IMR-90 (cell line): ENCODE results near the gene TNK1. TPM values are rescaled to one million over a fixed set of nuclear protein-coding genes. Genes with fewer than 3 reads are reported as not detected.

Experiments
- ATAC-seq: fragments of 200-7000 bp; cut with Tn5 transposase; 2 replicates; pipeline ENCODE4 v1.9.1; 2020; ENCODE audit warnings: low read depth, mild to moderate bottlenecking, moderate library complexity
- BruUV-seq: library from RNA; stranded (reverse); fragments of 400-500 nt; replicated peaks from 2 replicates; lab custom pipeline; 2021; lab: Mats Ljungman, UMichigan
- CTCF ChIA-PET: fragments of 300-600 bp; formaldehyde crosslinking; extraction: SDS; loops from one replicate; lab custom pipeline; 2021; ENCODE audit warnings: antibody characterized with exemption; lab: Yijun Ruan, JAX
- POLR2A ChIA-PET: fragments of 300-600 bp; sonication (Branson Sonifier 250); formaldehyde crosslinking; loops from one replicate; lab custom pipeline; 2022; ENCODE audit warnings: antibody characterized with exemption; ENCODE audit not compliant: unreplicated experiment; lab: Charles Lee
- DNase-seq: peaks from one replicate; pipeline ENCODE4 v3.0.0; 2013
- H2AFZ ChIP-seq: replicated peaks from 2 replicates; pipeline ENCODE3; 2013; ENCODE audit warnings: low read length, mild to moderate bottlenecking; ENCODE audit not compliant: poor library complexity
- H2AK5ac ChIP-seq: 2 replicates; pipeline ENCODE4 v1.6.1; 2013; ENCODE audit warnings: low read depth, low read length, inconsistent platforms
- H2AK9ac ChIP-seq: replicated peaks from 2 replicates; pipeline ENCODE3; 2013; ENCODE audit warnings: mild to moderate bottlenecking, low read depth, low read length, moderate library complexity; ENCODE audit not compliant: poor library complexity
- H2BK120ac ChIP-seq: 2 replicates; pipeline ENCODE4 v1.6.1; 2013; ENCODE audit warnings: low read depth, low read length, inconsistent platforms
- H2BK15ac ChIP-seq: 3 replicates; pipeline ENCODE4 v1.6.1; 2013; ENCODE audit warnings: low read depth, low read length, inconsistent platforms
- H2BK20ac ChIP-seq: 2 replicates; pipeline ENCODE4 v1.6.1; 2013; ENCODE audit warnings: low read depth, mild to moderate bottlenecking, inconsistent platforms, low read length, moderate library complexity
- H2BK5ac ChIP-seq: 2 replicates; pipeline ENCODE4 v1.6.1; 2013; ENCODE audit warnings: mild to moderate bottlenecking, low read depth, low read length, inconsistent platforms; ENCODE audit not compliant: poor library complexity, severe bottlenecking
- H3K14ac ChIP-seq: replicated peaks from 2 replicates; pipeline ENCODE4 v1.6.1; 2013; ENCODE audit warnings: low read depth, low read length, inconsistent platforms
- H3K18ac ChIP-seq: 2 replicates; pipeline ENCODE4 v1.6.1; 2013; ENCODE audit warnings: low read depth, low read length, control low read depth
- H3K23ac ChIP-seq: 2 replicates; pipeline ENCODE4 v1.6.1; 2013; ENCODE audit warnings: low read depth, low read length, inconsistent platforms
- H3K27ac ChIP-seq: 2 replicates; pipeline ENCODE4 v1.5.1; 2013; ENCODE audit warnings: mild to moderate bottlenecking, control low read depth, low read length; ENCODE audit not compliant: insufficient read depth
- H3K27me3 ChIP-seq: 2 replicates; pipeline ENCODE4 v1.6.1; 2013; ENCODE audit warnings: low read length; ENCODE audit not compliant: control insufficient read depth, insufficient read depth
- H3K36me3 ChIP-seq: 2 replicates; pipeline ENCODE4 v1.6.1; 2013; ENCODE audit warnings: low read length, mixed read lengths; ENCODE audit not compliant: control insufficient read depth, insufficient read depth
- H3K4ac ChIP-seq: 2 replicates; pipeline ENCODE4 v1.6.1; 2013; ENCODE audit warnings: low read depth, low read length, inconsistent platforms
- H3K4me1 ChIP-seq: 2 replicates; pipeline ENCODE4 v1.6.1; 2013; ENCODE audit warnings: low read length, mixed read lengths; ENCODE audit not compliant: control insufficient read depth, insufficient read depth
- H3K4me2 ChIP-seq: 2 replicates; pipeline ENCODE4 v1.6.1; 2013; ENCODE audit warnings: low read depth, mild to moderate bottlenecking, control low read depth, low read length, moderate library complexity
- H3K4me3 ChIP-seq: 2 replicates; pipeline ENCODE4 v1.5.1; 2013; ENCODE audit warnings: low read depth, mild to moderate bottlenecking, control low read depth, low read length, moderate library complexity; ENCODE audit not compliant: insufficient read depth
- H3K56ac ChIP-seq: 2 replicates; pipeline ENCODE4 v1.6.1; 2013; ENCODE audit warnings: low read length, inconsistent platforms; ENCODE audit not compliant: insufficient read depth; ENCODE audit errors: extremely low read depth
- H3K79me1 ChIP-seq, 2 experiments: 2 replicates each; pipeline ENCODE4 v1.6.1; 2013; ENCODE audit warnings: low read length in 2 of 2, inconsistent platforms in 1 of 2, low read depth in 1 of 2
- H3K9ac ChIP-seq: 2 replicates; pipeline ENCODE4 v1.6.1; 2013; ENCODE audit warnings: low read depth, low read length, control low read depth
- H3K9me1 ChIP-seq: 2 replicates; pipeline ENCODE4 v1.6.1; 2013; ENCODE audit warnings: low read length, inconsistent platforms; ENCODE audit not compliant: insufficient read depth
- H3K9me3 ChIP-seq: 2 replicates; pipeline ENCODE4 v1.6.1; 2013; ENCODE audit warnings: low read length; ENCODE audit not compliant: control insufficient read depth, insufficient read depth
- H4K20me1 ChIP-seq: 2 replicates; pipeline ENCODE4 v1.6.1; 2013; ENCODE audit warnings: low read length, inconsistent platforms; ENCODE audit not compliant: insufficient read depth
- H4K5ac ChIP-seq: 2 replicates; pipeline ENCODE4 v1.6.1; 2013; ENCODE audit warnings: mild to moderate bottlenecking, low read depth, low read length, control low read depth
- H4K8ac ChIP-seq, 2 experiments: 2 replicates each; pipeline ENCODE4 v1.6.1; 2013; ENCODE audit warnings: low read depth in 2 of 2, low read length in 2 of 2, control low read depth in 1 of 2, inconsistent platforms in 1 of 2
- H4K91ac ChIP-seq: 2 replicates; pipeline ENCODE4 v1.6.1; 2013; ENCODE audit warnings: low read depth, low read length, inconsistent platforms; ENCODE audit not compliant: insufficient read depth
- BHLHE40 ChIP-seq: fragments of 150-350 bp; IDR thresholded peaks from 2 replicates; pipeline ENCODE4 v1.6.1; 2016; ENCODE audit warnings: mild to moderate bottlenecking, low read depth, low read length
- CHD1 ChIP-seq: IDR thresholded peaks from 2 replicates; pipeline ENCODE4 v1.6.1; 2012; ENCODE audit warnings: low read depth, low read length, improper control_type of control experiment
- CTCF ChIP-seq: conservative IDR thresholded peaks from 2 replicates; pipeline ENCODE4 v1.5.1; 2012; ENCODE audit warnings: mild to moderate bottlenecking, low read depth, low read length, improper control_type of control experiment
- ELK1 ChIP-seq: fragments of 150-350 bp; IDR thresholded peaks from 2 replicates; pipeline ENCODE4 v1.6.1; 2016; ENCODE audit warnings: low read depth, mild to moderate bottlenecking, low read length, moderate library complexity, borderline replicate concordance
- FOS ChIP-seq: fragments of 150-350 bp; IDR thresholded peaks from 2 replicates; pipeline ENCODE4 v1.6.1; 2016; ENCODE audit warnings: low read depth, low read length
- MAFK ChIP-seq: IDR thresholded peaks from 2 replicates; pipeline ENCODE4 v1.6.1; 2012; ENCODE audit warnings: low read depth, low read length, improper control_type of control experiment
- MAZ ChIP-seq: IDR thresholded peaks from 2 replicates; pipeline ENCODE4 v1.6.1; 2012; ENCODE audit warnings: low read depth, mild to moderate bottlenecking, low read length, improper control_type of control experiment, moderate library complexity, borderline replicate concordance
- MXI1 ChIP-seq: IDR thresholded peaks from 2 replicates; pipeline ENCODE4 v1.6.1; 2012; ENCODE audit warnings: low read depth, mild to moderate bottlenecking, low read length, moderate library complexity, borderline replicate concordance
- NFE2L2 ChIP-seq: fragments of 150-350 bp; IDR thresholded peaks from 2 replicates; pipeline ENCODE4 v1.6.1; 2016; ENCODE audit warnings: low read depth, mild to moderate bottlenecking, low read length
- RAD21 ChIP-seq: IDR thresholded peaks from 2 replicates; pipeline ENCODE4 v1.6.1; 2012; ENCODE audit warnings: low read length, improper control_type of control experiment
- RCOR1 ChIP-seq: IDR thresholded peaks from 2 replicates; pipeline ENCODE4 v1.6.1; 2012; ENCODE audit warnings: mild to moderate bottlenecking, low read length, improper control_type of control experiment; ENCODE audit not compliant: insufficient replicate concordance
- RFX5 ChIP-seq: IDR thresholded peaks from 2 replicates; pipeline ENCODE4 v1.8.0; 2012; ENCODE audit warnings: low read depth, mild to moderate bottlenecking, low read length, moderate library complexity
- SMC3 ChIP-seq: fragments of 150-350 bp; IDR thresholded peaks from 2 replicates; pipeline ENCODE4 v1.6.1; 2016; ENCODE audit warnings: low read depth, mild to moderate bottlenecking, antibody characterized with exemption, low read length, moderate library complexity
- WGBS, 2 experiments: methylation state at CpG; one replicate each; pipeline versions ENCODE4 v1.1.5 to v1.1.7; 2013; ENCODE audit warnings: missing lambda C conversion rate in 2 of 2; ENCODE audit not compliant: insufficient read length in 1 of 2; ENCODE audit errors: extremely low coverage in 2 of 2; 5-methylcytosine and 5-hydroxymethylcytosine counted together
- dilution Hi-C: fragments of 300-500 bp; cut with HindIII; formaldehyde crosslinking; loops from one replicate; pipeline ENCODE4 v1.14.3; 2018; ENCODE audit warnings: low sequenced_read_pairs; ENCODE audit not compliant: unreplicated experiment
- in situ Hi-C: fragments of 300-500 bp; cut with MboI; formaldehyde crosslinking; loops from 3 replicates; pipeline ENCODE4 v1.14.3; 2019; ENCODE audit warnings: low sequenced_read_pairs, inconsistent platforms, mixed read lengths
- intact Hi-C: fragments of 100-400 bp; cut with micrococcal nuclease; formaldehyde crosslinking; loops from 2 replicates; pipeline ENCODE4 v1.10.0; 2022
- polyA plus RNA-seq, 3 experiments: library from polyadenylated mRNA; depleted of rRNA; stranded (reverse); fragments of >200 nt; gene quantifications; 2 replicates each; pipeline ENCODE4 v1.2.3, GENCODE V29; 2012; ENCODE audit warnings: low replicate concordance in 1 of 3
- total RNA-seq: library from RNA; depleted of rRNA; stranded (reverse); fragments of >200 nt; gene quantifications from 2 replicates; pipeline ENCODE4 v1.2.3, GENCODE V29; 2012
- TF ChIP-seq, protein P1 (sequence below): fragments of 150-350 bp; IDR thresholded peaks from 2 replicates; pipeline ENCODE4 v1.6.1; 2017; ENCODE audit warnings: mild to moderate bottlenecking, antibody characterized with exemption, low read length, low read depth

Gene TNK1
- total and polyA plus RNA-seq, 2 of the 4 experiments (the other 2 are of a cell fraction): 0.44 to 0.54 TPM

DNA sequence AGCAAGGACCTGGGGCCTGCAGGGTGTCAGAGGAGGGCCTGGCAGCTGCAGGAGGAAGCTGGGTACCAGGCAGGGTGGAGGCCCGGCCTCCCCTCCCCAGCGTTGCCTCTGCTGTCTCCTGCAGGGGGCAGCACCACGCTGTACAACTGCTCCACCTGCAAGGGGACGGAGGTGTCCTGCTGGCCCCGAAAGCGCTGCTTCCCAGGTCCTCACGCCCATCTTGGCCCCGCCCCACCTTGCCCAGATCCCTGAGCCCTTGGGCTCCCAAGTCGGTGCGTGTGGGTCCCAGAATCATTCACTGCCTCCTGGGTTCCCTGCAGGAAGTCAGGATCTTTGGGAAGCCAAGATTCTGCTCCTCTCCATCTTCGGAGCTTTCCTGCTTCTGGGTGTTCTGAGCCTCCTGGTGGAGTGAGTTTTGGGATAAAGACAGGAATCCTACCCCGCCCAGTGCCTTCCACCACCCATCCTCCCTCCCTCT, 24.8 kb upstream of the TNK1 start:
- Histone ChIP-seq H3K4me2 (no peak overlapping the region), H2AK5ac (peak overlapping the region; percentile 53), H3K36me3 (no peaks in the 10 kb centered on the region), H4K20me1 (peaks cover 18% of the 10 kb centered on the region; the same call in 1 of the 2 replicates), H3K9ac (no peak overlapping the region), H2BK20ac (no peak overlapping the region), H2BK120ac (no peak overlapping the region), H3K79me1 (peaks cover 20 to 41% of the 10 kb centered on the region in 2 experiments; a peak in 3 of 4 replicates), H3K9me3 (no peaks in the 10 kb centered on the region), H4K91ac (0 out of 2 replicates have a peak overlapping the region, but pooled peaks have one; percentile 27), H4K8ac (peak overlapping the region in 1 of 2 experiments; percentile 29; a peak in 1 of 4 replicates), H3K27ac (no peak overlapping the region), H2BK15ac (no peak overlapping the region), H3K18ac (no peak overlapping the region), H3K23ac (no peak overlapping the region), H3K4me3 (no peak overlapping the region), H4K5ac (0 out of 2 replicates have a peak overlapping the region, but pooled peaks have one; percentile 26), H3K14ac (no peak overlapping the region; the same call in 1 of the 2 replicates), H3K56ac (no peak overlapping the region), H3K4ac (peak overlapping the region; percentile 55; the same call in 1 of the 2 replicates), H3K4me1 (peaks cover 32% of the 10 kb centered on the region), H2AK9ac (peak overlapping the region; percentile 52), H2AFZ (peak overlapping the region; percentile 83), H3K27me3 (no peaks in the 10 kb centered on the region), H2BK5ac (no peak overlapping the region), H3K9me1 (peaks cover 21% of the 10 kb centered on the region)
- BruUV-seq: no TSS peak
- 14% methylated on average over 4 of the region's 12 CpGs; no CpG with 5 or more reads in 1 of the 2 experiments for WGBS, 2 experiments
- ChIA-PET CTCF (interaction anchor here (0.6 to 4.1 kb wide), 6 partner anchors 15 to 205 kb away, joined by 3 to 19 read pairs (median 4); partner anchors contain the start of gene SENP3), POLR2A (interaction anchor here (0.5 kb wide), 1 partner anchor 1854 kb away, joined by 3 read pairs; no protein-coding TSS in a partner anchor)
- dilution Hi-C loops (no loop called here), intact Hi-C loops (no loop called here), in situ Hi-C loops (loop anchor here (5.0 to 10.0 kb wide), 2 partner anchors 36 to 199 kb away; partner anchors contain the start of genes PLSCR3 and TNFSF13)
- peak; percentile 53 for DNase-seq
- ATAC-seq: no peak
- TF ChIP-seq FOS (no peak), NFE2L2 (no peak), MXI1 (no peak), RFX5 (no peak), RAD21 (peak; percentile 74), MAZ (peak; percentile 62; the same call in 1 of the 2 replicates), CHD1 (no peak), MAFK (no peak), SMC3 (peak; percentile 62), CTCF (peak; percentile 74), ELK1 (no peak), RCOR1 (no peak), BHLHE40 (no peak)
- TF ChIP-seq, protein P1, sequence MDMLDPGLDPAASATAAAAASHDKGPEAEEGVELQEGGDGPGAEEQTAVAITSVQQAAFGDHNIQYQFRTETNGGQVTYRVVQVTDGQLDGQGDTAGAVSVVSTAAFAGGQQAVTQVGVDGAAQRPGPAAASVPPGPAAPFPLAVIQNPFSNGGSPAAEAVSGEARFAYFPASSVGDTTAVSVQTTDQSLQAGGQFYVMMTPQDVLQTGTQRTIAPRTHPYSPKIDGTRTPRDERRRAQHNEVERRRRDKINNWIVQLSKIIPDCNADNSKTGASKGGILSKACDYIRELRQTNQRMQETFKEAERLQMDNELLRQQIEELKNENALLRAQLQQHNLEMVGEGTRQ: no peak
